GM18873 (cell line): ENCODE measurements around the gene ZNF837.
A peak's percentile ranks its signal among the peaks of the same experiment; 100 is the strongest.

Experiments
- ATAC-seq: cut with Tn5 transposase; IDR thresholded peaks from one replicate; pipeline ENCODE4 v1.9.1; 2021; ENCODE audit warnings: mild to moderate bottlenecking, moderate library complexity, moderate number of reproducible peaks; ENCODE audit not compliant: unreplicated experiment, low FRiP score

ZNF837 gene

DNA sequence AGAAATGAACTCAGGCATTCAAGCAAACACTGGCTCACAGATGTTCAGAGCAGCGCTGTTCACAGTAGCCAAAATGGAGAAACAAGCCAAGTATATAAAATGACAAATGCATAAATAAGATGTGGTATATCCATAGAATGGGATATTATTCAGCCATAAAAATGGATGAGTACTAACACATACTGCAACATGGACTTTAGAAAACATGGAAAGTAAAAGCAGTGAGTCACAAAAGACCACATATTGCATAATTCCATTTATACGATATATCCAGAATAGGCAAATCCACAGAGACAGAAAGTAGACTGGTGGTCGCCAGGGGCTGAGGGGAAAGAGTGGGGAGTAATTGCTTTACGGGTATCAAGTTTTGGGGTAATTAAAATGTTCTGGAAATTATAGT is 6.6 kb downstream of the ZNF837 start:
- ATAC-seq = no peak

DNA sequence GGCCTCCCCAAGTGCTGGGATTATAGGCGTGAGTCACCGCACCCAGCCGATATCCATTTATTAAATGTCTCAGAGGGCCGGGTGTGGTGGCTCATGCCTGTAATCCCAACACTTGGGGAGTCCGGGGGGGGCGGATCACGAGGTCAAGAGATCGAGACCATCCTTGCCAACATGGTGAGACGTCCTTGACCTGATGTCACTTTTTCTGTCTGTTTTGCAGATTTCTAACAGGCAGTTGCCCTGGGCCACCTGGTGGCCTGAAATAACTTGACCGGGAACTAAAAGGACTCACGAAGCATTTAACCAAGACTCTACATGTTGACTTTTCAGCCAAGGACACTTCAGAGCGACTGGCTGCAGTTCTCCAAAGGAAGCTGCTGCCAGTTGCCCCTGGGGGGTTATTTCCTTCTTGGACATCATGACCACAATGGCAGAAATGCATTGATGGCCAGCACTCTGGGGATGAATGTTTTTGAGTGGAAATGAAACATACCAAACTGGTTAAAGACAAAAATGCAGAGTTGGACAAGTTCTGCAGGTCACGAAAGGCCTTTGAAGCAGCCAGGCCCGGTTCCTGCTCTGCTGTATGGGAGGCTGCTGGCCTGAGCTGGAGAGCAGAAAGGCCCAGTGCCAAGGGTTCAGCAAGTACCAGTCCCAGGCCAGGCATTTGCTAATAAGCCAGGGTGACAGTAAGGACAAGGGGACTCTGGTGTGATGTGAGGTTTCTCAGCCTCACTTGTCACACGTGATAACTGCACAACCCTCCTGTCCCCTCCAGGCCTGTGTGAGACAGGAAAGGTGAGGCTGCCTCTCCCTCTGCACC is 8.3 kb downstream of the ZNF837 start:
- no peak for ATAC-seq

DNA sequence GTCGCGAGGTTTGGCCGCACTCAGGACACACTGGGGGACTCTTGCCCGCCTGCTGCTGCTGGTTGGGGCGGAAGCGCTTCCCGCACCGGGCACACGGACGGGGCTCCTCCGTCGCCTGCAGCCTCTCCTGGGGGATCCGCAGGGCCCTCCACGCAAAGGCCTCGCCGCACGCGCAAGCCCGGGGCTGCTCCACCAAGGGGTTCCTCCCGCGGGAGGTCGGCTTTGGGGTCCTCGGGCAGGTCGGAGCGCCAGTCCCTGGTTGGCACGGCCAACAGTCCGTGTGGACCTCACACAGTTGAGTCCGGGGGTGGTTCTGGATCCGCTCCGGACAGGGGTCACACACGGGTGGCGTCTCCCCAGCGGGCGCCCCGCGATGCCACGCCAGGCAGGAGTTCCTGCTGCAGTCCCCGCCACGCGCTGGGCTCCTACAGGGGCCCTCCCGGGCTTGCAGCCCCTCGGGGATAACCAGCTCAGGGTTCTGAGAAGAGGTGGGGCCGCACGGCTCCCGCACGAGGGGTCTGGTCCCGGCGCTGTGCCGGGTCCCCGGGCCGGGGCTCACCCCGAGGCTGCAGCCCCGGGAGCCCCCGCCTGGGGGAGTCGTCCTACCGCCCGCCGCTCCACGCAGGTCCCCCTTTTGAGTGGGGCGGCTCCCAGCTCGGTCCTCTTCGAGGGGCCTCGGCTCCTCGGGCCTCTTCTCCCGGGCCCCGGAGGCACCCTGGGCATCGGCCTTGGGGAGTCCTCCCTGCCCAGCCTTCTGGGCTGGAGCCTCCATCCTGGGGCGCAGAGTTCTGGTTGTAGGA is 12.1 kb downstream of the ZNF837 start:
- no peak for ATAC-seq

DNA sequence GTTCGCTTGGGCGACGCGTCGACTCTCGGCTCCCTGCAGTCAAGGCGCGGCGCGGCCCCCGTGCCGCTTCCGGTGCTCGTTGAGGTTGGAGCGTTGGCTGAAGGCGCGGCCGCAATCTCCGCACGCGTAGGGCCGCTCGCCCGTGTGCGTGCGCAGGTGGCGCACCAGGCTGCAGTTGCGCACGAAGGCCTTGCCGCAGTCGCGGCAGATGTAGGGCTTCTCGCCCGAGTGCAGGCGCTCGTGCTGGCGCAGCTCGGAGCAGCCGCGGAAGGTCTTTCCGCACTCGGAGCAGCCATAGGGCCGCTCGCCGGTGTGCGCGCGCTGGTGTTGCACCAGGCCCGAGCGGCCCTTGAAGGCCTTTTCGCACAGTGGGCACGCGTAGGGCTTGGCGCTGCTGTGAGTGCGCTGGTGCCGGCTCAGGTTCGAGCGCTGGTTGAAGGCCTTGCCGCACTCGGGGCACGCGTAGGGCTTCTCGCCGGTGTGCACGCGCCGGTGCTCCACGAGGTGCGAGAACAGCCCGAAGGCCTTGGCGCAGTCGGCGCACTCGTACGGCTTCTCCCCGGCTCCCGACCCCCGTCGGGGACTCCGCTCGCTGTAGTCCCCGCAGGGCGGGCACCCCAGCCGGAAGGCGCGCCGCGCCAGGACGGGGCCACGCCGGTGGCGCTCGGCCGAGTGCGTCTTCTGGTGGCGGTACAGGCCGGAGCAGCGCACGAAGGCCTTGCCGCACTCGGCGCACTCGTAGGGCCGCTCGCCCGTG is 13.0 kb downstream of the ZNF837 start:
- no peak for ATAC-seq

DNA sequence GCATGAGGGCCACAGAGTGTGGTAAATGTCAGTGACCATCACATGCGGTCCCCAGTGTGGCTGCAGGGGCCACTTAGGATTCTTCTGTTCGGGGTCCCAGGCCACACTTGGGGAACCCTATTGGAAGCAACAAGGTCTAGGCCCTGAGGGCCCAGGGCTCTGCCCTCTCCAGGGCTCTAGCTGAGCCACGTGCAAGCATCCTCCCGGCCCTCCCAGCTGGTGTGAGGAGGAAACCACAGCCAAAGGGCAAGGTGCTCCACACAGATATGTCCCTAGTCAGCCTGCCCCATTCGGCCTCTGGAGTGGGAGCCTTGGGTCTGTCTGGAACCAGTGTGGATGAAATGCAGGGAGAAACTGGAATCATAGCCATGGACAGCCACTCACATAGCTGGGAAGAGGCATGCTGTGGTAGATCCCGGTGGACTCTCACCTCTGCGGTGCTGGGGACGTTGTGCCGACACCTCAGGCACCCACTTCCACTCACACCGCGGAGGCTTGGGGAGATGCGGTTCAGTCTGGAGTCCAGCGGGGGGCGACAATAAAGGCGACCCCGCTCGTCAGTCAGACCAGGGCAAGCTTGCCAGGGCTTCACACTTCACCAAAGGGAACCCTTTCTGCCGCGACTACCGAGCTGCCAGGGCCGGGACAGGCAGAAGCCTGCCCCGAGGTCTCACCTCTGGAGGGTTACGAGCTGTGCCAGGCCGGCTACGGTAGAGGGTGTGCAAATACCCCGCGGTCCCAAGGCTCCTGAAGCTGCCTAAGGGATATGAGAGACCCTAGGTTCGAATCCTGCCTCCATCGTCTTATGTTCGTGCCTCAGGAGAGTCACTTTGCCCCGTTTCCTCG is 14.0 kb downstream of the ZNF837 start:
- ATAC-seq = no peak

DNA sequence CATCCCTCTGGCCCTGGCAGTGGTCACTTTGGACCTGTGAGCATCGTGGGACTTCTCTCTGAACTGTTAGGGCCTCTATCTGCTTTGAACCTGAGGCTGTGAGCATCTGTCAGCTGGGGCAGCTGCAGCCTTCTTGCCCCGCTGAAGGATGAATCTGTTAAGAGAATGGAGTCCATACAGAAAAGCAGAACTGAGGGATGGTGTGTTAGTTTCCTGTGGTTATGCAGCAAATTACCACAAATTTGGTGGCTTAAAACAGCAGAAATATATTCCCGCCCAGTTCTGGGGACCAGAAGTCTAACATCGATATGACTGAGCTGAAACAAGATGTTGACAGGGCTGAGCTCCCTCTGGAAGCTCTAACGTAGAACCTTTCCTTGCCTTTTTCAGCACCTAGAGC is 16.7 kb downstream of the ZNF837 start:
- ATAC-seq = no peak

DNA sequence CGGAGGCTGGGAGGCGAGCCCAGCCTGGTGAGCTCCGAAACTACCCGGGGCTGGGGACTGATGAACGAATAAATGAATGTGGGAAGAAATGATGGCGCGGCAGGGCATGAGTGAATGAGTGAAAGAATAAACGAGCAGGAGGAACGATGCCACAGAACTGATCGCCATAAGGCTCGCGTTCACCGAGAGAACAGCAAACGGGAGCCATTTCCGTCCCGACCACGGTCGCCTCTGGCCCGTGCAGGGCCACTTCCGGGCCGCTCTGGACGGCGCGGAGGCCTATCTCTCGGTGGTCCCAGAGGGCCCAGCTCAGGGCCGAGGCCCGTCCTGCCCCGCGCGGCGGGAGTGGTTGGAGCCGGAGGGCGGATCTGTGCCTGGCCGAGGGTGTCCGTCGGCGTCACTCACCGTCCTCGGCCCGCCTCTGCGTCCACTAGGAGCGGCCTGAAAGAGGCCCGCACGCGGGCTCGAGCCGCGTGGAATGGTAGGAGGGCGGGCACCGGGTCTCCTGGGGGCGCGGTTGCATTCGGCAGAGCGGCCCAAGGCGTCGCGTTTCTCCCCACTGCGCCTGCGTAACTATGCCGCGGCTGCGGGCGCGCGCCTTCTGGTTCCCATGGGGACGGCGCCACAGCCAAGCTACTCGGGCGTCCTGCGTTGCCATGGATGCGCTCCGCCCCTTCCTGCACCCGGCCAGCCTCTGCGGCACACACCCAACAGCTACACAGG is 18.4 kb downstream of the ZNF837 start, which contains the start of gene ZNF497:
Gene ZNF497 (minus strand): TSS at position 480 of the 723 bp plus-strand sequence. CDS start 5,116 bp downstream, outside the sequence.
- peak; percentile 77 for ATAC-seq

DNA sequence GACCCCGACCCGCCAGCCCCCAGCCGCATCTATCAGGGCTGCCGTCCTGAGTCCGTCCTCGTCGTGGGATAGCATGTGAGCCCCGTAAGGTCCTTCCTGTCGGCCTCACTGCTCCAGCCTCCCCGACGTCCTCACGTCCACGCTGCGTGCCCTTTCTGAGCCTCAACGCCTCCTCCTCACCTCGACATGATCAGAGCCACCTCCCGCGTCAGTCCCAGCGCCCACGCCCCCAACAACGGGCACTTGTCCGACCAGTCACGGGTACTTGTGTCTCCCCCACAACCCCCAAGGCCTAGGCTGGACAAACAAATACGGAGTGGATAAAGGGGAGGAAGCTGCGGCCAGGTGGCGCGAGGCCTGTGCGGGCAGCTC is 18.9 kb downstream of the ZNF837 start:
- ATAC-seq = no peak

DNA sequence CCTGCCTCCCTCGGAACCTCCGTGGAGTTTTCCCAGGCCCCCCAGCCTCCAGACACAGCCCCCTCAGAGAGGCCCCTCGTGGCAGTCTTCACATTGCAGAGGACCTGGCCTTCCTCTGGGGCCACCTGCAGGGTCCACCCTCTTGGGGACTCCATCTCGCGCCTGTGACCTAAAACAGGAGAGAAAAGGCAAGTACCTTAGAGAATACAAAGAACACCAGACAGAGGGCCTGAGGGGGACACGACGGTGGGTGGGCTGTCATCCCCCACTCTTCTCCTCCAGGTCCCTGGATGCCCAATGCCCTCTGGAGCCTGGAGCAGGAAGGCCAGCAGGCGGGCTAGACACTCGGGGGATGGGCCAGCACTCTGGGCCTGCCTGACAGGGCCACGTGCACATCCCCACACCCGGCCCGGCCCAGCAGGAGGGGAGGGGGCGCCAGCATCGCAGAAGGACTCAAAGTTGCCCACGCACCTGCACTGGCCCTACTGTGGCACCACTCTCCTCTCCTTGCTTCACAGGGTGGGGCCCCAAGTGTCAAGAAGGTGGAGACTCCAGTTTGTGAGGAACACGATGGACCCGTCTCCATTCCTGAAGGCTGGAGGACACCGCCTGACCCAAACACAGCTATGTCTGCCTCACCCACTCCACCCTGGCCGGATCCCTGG is 23.2 kb downstream of the ZNF837 start:
- ATAC-seq = no peak

DNA sequence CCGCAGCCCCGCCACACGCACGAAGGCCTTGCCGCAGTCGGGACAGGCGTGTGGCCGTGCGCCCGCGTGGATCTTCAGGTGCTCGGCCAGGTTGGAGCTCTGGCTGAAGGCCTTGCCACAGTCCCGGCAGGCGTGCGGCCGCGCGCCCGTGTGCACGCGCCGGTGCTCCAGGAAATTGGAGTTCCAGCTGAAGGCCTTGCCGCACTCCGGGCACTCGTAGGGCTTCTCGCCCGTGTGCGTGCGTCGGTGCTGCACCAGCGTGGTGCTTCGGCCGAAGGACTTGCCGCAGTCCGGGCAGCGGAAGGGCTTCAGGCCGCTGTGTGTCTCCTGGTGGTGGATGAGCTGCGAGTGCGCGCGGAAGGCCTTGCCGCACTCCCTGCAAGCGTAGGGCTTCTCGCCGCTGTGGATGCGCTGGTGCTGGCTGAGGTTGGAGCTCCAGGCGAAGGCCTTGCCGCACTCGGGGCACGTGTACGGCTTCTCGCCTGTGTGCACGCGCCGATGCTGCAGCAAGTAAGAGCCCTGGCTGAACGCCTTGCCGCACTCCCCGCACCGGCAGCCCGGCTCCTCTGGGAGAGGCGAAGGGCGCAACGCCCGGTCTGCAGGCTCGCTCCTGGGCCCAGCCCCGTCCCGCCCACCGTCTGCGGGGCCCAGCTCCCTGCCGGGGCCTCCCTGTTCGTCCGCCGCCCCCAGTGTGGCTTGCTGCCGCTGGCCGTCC is 23.9 kb downstream of the ZNF837 start:
- ATAC-seq = no peak

DNA sequence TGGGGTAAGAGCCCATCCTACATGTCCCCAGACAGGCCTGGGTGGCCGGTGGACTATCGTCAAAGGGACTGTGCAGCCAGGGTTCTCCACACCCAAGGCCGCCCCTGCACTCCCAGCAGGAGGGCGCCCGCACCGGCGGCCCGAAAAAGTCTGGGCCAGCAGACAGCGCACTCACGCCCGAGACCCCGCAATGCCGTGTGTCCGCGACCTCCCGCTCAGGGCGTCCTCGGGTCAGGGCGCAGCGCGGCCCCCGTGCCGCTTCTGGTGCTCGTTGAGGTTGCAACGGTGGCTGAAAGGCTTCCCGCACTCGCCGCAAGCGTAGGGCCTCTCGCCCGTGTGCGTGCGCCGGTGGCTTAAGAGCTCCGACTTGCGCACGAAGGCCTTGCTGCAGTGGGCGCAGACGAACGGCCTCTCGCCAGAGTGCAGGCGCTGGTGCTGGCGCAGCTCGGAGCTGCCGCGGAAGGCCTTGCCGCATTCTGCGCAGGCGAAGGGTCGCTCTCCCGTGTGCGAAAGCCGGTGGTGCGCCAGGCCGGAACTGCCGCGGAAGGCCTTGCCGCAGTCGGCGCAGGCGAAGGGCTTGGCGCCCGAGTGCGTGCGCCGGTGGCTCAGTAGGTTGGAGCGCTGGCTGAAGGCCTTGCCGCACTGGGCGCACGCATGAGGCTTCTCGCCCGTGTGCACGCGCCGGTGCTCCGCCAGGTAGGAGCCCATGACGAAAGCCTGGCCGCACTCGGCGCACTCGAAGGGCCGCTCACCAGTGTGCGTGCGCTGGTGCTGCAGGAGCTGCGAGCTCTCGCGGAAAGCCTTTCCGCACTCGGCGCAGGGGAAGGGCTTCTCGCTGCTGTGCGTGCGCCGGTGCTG is 24.7 kb downstream of the ZNF837 start:
- no peak for ATAC-seq

DNA sequence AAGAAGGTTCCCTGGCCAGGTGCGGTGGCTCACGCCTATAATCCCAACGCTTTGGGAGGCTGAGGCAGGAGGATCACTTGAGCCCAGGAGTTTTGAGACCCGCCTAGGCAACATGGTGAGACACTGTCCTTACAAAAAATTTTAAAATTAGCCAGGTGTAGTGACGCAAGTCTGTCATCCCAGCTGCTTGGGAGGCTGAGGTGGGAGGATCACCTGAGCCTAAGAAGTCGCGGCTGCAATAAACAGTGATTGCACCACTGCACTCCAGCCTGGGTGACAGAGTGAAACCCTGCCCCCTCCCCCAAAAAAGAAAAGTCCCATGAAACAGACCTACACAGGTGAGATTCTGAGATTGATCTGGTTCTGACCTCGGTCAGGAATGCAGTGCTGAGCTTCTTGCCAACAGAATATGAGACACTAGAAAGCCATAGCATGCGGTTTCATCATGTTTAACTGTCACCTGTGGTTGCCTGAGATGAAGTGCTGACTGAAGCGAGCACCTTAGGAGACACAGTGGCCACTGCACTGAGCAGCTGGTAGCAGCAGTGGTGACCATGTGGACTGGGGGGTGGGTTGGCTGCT is 25.5 kb downstream of the ZNF837 start:
- no peak for ATAC-seq

DNA sequence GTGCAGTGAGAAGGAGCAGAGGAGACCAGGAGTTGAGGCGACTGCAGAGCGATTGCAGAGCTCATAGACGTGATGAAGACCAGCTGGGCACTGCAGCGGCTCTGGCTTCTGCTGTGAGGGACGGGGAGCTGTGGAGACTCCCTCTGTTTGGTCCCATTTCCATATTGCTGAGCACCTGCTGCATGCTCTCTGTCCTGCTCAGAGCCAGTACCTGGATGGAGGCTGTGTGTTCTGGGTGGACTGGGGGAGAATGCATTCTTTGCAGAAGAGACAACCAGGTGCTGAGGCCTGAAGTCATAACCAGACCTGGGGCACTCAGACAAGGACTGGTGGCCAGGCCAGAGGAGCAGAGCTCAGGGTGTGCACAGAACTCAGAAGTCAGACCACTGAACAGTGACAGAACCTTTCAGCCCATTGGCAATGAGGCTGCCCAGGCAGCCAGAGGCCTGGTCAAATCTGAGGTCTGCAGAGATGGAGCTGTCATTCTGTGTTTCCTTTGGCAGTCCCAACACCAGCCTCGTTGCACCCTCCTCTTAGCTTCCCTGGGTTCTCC is 26.3 kb downstream of the ZNF837 start:
- no peak for ATAC-seq

DNA sequence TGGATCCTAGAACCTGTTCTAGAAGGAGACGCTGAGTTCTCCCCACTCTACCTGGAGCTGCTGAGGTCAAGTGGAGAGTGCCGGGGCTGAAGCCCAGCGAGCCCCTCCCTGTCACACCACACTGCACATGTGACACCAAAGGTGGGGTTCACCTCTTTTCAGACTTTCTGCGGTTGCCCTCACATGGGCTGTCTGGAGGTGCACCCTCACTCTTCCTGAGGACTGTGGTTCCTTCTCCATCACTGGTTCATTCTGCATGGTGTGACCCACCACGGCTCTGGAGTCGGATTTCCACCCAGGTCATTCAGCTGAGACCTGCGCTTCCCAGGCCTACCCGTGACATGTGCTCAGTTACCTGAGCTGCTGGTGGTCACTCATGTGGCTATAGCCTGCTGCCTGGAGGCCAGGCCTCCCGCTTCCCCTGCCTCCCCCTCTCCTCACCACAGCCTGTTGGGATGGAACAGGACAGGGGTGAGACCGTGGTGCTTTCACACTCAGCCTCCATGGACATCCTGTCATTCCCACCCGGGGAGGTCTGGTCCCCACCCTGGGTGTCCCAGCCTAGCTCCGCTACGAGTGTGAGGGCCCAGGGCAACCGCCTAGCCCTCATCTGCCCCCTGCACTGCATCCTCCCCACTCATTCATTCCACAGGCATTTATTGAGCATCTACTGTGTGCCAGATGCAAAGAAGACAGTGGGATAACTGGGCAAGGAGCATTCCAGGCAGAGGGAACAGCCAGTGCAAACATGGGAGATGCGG is 26.9 kb downstream of the ZNF837 start:
- ATAC-seq = no peak

DNA sequence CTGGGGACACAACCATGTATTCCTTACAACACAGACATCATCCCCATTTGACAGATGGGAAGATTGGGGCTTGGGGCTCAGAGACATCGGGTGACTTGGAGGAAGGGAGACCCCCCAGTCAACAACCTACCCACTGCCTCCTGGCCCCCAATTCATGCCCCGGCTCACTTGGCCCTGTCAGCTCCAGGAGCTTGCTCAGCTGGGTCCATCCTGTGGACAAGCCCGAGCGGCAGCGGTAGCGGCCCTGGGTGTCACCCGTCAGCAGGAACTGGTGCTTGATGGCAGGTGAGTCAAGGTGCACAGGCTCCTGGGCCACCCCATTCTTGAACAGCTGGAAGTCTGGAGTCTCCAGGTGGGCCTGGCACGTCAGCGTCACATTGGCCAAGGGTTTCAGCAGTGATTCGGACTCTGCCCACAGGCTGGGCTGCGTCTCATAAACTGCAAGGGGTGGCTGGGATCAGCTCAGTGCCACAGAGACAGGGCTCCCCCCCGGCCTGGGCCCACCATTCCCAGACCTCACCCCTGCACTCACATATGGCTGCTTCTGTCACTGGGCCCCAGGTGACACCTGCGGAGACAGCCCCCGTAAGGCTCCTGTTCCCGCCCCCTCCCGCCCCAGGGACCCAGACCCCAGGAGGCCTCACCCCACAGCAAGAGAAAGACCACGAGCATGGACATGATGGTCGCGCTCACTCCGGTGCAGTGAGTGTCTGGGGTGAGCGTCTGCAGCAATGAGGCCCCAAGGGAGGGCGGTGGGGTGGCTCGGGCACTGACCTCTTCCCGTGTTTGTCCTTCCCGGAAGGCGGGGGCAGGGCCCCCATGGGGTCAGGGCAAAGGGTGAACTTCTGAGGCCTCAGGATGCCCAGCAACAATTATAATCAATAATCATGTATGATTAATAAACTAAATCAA is 27.8 kb downstream of the ZNF837 start, which contains the start of gene A1BG:
Gene A1BG (minus strand): TSS at position 733 of the 912 bp plus-strand sequence. CDS start 55 bp downstream, at position 678.
- ATAC-seq = no peak
